Inflammatory macrophage treated with lipopolysaccharide for 4 hours (primary cell): Measurements from ENCODE around the gene DFFB.

Experiments used
- DNase-seq: peaks from one replicate; pipeline ENCODE4 v3.0.0-alpha.2; 2020

DFFB gene

GRCh38 chr1:3876716-3877115 is 19.4 kb downstream of the DFFB start:
- DNase-seq: no peak

GRCh38 chr1:3879099-3879498 is 21.8 kb downstream of the DFFB start:
- no peak for DNase-seq

- no peak for DNase-seq
Measured at GRCh38 chr1:3879787-3880428, 22.6 kb downstream of the DFFB start.

GRCh38 chr1:3880429-3881192 is 23.3 kb downstream of the DFFB start:
- no peak for DNase-seq

- DNase-seq: no peak
Measured at GRCh38 chr1:3881193-3881480, 23.9 kb downstream of the DFFB start.

- DNase-seq: no peak
Measured at GRCh38 chr1:3883194-3883925, 26.1 kb downstream of the DFFB start.

- DNase-seq: no peak
Measured at GRCh38 chr1:3884966-3885365, 27.7 kb downstream of the DFFB start.

- no peak for DNase-seq
Measured at GRCh38 chr1:3885611-3886010, 28.3 kb downstream of the DFFB start.

GRCh38 chr1:3886106-3886670 is 28.9 kb downstream of the DFFB start:
- no peak for DNase-seq

- no peak for DNase-seq
Measured at GRCh38 chr1:3886691-3887090, 29.4 kb downstream of the DFFB start.

GRCh38 chr1:3888301-3888700 is 31.0 kb downstream of the DFFB start:
- DNase-seq: no peak

- peak; percentile 68 for DNase-seq
Measured at GRCh38 chr1:3889936-3890335, 32.7 kb downstream of the DFFB start.

GRCh38 chr1:3890389-3891328 is 33.4 kb downstream of the DFFB start:
- peak; percentile 93 for DNase-seq

- DNase-seq: no peak
Measured at GRCh38 chr1:3891329-3891865, 34.1 kb downstream of the DFFB start.

- DNase-seq: no peak
Measured at GRCh38 chr1:3892748-3893147, 35.5 kb downstream of the DFFB start.

- DNase-seq: peak; percentile 8
Measured at GRCh38 chr1:3893190-3893589, 35.9 kb downstream of the DFFB start.

GRCh38 chr1:3894626-3895278 is 37.5 kb downstream of the DFFB start:
- no peak for DNase-seq

GRCh38 chr1:3895279-3895950 is 38.1 kb downstream of the DFFB start:
- DNase-seq: no peak

- no peak for DNase-seq
Measured at GRCh38 chr1:3895951-3896325, 38.7 kb downstream of the DFFB start.

- no peak for DNase-seq
Measured at GRCh38 chr1:3896396-3897000, 39.2 kb downstream of the DFFB start.

GRCh38 chr1:3898475-3898735 is 41.1 kb downstream of the DFFB start:
- no peak for DNase-seq
